GM21737 (cell line): ENCODE results near the gene UBE2QL1.

Source experiments
- ATAC-seq: cut with Tn5 transposase; IDR thresholded peaks from one replicate; pipeline ENCODE4 v1.9.1; 2021; ENCODE audit warnings: mild to moderate bottlenecking, moderate library complexity; ENCODE audit not compliant: unreplicated experiment

UBE2QL1 gene

DNA sequence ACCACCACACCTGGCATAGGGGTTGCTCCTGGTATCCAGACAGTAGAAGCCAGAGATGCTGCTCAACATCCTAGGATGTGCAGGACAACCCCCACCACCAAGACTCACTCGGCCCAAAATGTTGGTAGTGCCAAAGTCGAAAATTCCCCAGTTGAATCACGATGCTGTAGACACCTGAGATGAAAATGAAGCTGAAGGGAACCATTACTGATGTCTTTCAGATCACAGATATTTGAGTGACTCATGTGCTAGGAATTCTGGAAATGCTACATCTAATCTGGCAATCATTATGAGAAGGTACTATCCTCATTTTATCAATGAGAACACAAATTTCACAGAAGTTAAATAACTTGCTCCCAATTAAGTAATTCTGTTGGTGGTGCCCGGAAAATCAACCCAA, 21.0 kb upstream of the UBE2QL1 start:
- no peak for ATAC-seq

DNA sequence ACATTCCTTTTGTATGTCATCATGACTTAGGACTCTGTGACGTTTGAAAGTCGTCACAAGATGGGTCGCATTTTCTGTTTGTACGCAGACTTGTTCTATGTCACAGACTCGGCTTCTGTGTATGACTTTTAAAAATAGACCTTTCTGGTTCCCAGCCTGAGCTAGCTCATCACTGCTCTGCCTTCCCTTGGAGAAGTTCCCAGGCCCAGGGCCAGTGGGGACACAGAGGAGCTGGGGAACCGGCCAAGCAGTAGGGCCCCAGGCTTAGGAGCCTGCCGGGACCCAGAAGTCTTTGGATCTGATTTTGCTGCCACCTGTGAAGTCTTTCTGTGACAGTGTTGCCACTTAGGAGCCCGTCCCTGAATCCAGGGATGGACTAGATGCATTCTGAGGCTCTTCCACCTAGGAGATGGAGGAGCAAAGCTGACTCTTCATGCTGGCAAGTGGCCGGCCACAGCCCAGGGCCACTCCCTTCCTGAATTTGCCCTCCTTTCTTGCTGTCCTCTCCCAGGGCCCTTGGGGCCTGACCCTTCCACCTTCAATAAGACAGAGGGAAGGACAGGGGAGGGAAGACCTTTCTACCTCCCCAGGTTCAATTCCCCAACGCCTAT, 18.1 kb upstream of the UBE2QL1 start:
- no peak for ATAC-seq

DNA sequence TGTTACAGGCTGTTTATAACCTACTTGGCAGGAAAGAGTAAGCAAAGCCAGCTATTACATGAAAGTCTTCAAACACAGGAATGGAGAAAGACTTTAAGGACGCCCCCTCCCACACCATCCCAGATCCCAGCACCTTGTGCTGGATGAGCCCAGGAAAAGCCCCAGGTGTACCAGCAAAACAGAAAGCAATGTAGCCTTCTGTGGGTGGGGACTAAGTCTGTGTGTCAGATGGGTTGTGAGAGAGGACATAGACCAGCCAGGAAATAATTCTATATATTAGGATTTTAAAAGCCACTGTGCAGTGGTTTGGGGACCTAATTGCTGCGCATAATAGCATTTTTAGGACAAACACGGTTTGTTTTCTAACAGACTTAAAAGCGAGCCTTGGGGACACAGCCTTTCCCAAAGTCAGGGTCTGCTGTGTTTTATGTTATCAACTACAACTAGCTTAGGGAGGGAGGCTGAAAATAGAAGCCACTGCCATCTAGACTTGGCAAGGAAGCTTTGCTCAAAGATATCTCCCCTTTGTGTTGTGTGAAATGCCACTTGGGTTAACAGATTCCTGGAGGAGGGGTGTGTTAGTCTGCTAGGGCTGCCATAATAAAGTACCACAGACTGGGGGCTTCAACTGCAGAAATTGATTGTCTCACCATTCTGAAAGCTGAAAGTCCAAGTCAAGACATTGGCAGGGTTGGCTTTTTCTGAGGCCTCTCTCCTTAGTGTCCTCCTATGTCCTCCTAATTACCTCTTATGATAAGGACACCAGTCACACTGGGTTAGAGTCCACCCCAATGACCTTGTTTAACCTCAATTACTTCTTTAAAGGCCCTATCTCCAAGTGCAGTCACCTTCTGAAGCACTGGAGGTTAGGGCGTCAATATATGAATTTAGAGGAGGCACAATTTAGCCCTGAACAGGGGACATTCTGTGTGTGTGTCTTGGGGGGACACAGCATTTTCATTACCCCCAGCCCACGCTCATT, 17.2 kb upstream of the UBE2QL1 start:
- ATAC-seq = no peak

DNA sequence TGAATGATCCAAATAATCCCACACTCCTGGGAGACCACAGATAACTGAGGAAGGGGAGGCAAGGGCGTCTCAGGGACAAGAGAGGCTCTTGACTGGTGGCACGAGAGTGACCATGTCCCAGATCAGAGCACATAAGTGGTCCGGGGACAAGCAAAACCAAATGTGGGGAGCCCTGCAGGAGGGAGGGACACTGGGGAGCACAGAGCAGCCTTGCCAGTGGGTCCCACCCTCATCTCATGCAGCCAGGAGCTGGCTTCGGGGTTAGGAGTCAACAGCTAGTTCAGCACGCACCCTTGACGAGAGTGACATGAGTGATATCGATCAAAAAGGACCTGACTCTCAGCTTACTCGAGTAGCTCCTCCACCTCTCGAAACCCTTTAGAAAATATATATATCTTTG, 16.5 kb upstream of the UBE2QL1 start:
- ATAC-seq = no peak

DNA sequence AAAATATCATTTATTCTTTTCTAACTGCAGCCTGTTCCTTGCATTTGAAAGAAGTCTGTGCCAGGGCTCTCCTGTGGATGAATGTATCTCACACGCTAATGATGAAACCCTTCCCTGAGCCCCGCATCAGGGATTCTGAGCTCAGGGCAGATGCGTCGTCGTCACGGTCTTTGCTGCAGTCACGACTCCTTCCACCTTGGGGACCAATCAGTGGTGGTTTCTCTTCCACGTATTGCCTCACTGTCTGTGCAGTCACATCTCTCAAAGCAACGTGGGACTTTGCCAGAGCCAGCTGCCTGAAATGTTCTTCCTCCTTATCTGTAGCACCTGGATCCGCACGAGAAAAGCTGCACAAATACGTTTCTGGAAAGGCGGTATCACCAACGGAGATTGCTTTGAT, 13.9 kb upstream of the UBE2QL1 start:
- no peak for ATAC-seq

DNA sequence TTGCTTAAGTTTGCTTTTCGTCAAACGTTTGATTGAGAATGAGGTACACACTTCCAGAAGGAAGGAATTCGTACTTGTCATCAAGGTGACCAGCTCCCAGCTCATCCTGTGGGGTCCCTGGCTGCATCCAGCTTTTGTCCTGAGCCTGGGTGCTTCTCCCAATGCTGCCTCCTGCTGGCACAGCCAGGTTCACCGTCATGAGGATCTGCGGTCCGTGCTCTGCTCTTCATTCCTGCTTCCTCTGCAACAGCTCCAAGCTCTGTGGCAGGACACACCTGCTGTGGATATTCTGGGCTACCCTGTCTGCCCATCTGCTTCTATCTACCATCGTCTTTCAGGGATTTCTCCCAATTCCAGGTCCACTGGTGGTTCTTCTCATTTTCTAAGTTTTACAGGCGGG, 13.3 kb upstream of the UBE2QL1 start:
- no peak for ATAC-seq

DNA sequence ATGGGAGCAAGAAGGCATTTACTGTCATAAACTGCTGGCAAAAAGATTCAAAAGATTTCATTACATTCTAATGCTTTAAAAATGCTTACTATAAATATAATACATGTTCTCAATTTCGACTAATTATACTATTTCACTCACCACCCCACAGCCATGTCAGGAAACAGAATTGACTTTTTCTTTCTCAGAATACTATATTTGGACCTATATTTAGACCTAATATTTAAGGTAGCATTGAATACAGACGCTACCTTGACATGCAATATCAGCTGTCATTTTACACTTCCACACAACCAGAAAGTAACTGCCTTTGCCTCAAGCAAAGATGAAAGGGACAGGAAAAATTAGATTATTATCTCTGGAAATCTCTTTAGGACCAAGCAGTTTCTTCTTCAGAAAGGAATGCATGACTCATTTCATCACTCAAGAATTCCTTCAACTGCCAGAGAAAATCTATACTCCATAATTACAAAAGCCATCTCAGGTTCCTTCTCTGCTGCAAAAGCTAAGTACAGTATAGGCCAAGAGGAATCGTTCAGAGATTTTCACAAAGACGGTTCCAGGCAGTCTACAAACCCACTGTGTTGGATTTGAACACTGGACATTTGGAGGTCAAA, 11.8 kb upstream of the UBE2QL1 start:
- no peak for ATAC-seq

DNA sequence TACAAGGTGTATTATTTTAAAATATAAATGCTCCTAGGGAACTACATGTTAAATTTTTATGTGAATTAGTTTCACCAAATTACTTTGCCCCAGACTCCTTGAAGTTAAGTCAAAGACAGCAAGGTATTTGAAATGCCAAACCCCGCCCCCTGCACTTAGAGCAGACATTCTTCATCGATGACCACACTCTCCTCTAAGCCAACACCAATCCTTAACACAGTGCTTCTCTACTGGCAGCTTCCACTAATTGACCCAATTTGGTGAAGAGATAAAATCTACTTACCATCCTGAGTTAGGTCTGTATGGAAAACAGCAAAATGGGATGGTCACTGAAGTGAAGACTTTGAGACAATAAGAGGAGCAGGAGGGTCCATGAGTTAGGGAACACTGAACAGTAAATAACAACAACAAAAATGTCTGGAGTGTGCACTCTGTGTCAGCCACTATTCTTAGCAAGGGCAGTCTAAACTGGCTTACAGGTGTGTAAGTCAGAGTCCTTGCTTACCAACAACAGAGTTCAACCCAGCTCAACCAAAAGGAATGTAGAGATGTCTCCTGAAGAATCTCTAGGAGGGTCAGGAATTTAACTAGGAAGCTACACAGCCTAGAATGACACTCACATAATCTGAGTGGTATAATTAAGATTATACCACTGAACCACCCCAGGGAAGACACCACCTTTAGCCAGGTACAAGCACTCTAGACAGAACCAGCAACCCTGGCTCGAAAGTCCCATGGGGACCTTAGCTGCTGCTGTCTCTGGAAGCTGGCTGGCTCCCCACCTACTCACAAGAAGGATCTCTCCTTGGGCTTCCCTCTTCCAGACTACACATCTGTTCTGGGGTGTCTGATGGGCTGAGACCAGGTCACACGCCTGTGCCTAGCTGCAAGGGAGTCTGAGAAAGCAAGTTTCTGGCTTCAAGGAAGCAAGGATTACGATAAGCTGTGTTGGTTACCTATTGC, 8.8 kb upstream of the UBE2QL1 start:
- ATAC-seq = no peak

DNA sequence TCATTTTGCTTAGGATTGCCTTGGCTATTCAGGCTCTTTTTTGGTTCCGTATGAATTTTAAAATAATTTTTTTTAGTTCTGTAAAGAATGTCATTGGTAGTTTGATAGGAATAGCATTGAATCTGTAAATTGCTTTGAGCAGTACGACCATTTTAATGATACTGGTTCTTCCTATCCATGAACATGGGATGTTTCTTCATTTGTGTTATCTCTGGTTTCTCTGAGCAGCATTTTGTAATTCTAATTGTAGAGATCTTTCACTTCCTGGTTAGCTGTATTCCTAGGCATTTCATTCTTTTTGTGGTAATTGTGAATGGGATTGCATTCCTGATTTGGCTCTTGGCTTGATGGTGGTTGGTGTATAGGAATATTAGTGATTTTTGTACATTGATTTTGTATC, 6.3 kb upstream of the UBE2QL1 start:
- ATAC-seq = no peak

DNA sequence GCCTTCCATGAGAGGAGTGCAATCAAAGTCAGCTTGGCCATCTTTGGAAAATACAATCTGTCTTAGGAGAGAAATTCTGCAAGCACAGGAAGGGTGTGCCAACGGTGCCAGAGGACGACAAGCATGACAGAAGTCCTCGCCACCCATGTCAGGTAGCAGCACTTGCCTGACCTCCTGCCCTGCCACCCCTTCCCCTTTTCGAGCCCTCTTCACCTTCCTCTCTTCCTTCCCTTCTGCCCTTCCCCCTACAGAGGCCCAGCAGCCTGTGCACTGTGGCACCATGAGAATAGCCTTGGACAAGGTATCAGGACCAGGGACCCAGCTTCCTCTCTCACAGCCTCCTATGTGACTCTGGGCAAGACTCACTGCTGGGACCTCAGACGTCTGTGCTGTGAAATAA, 5.3 kb upstream of the UBE2QL1 start:
- ATAC-seq = no peak

DNA sequence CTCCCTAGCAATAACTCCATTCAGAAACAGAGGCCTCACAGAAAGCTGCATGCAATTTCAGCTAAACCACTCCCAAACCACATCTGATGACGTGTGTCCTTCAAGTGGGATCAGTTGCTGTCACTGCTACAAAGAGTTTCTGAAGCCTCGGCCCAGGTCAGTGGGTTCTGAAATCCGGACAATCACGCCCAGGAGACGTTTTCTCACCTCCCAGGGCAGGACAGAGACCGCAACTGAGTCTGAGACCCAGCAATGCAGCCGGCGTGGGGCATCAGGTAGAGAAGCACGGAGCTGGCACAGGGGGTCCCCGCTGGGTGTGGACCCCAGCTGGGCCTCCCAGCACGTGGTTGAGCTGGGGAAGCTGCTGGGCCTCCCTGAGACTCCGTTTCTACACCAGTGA, 2.6 kb upstream of the UBE2QL1 start:
- no peak for ATAC-seq

DNA sequence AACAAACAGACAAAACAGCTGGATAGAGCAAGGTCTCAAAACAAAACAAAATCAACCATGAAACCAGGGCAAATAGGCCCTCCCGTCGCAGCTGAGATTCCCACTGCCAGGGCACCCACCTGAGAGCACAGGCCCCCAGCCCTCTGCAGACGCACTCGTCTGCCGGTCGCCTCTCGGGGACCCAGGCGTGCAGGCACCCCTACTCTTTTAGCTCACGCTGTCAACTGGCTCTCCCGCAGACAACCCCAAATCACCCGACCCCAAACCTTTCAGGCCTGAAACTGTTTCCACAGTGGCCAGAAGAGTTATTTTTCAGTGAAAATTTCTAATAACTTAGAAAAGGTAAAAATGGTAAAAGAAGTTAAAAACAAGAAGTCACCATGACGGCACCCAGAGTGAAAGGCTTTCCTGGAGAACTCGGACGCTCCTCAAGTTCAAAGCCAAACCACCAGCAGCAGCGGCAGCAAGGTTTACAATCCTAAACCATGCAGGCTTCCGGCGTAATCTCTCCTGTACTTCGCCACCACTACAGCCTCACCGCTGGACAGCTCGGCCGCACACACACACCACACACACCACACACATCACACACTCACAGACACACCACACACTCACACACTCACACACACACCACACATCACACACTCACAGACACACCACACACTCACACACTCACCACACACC, 1.9 kb upstream of the UBE2QL1 start:
- ATAC-seq = no peak

DNA sequence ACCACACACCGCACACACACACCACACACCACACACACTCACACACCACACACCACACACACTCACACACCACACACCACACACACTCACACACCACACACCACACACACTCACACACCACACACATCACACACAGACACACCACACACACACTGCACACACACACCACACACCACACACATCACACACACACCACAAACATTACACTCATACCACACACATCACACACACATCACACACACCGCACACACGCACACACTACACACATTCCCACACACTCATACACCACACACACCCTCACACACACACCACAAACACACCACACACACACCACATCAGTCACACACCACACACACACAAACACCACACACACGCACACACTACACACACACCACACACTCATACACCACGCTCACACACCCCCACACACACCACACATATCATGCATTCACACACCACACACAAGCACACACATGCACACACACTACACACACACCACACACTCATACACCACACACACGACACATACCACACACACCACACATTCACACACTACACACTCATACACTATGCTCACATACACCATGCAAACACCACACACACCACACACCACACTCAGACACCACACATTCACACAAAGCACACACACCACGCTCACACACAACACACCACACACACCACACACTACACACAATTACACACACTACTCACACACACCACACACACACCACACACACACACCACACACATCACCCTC, 1.1 kb upstream of the UBE2QL1 start:
- no peak for ATAC-seq

DNA sequence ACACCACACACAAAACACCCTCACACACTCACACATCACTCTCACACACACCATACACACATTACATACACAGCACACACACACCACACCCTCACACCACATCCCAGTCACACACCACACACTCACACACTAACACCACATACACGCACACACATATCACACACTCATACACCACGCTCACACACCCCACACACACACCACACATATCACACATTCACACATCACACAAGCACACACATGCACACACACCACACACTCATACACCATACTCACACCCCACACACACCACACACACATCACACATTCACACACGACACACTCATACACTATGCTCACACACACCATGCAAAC, 543 bp upstream of the UBE2QL1 start:
- no peak for ATAC-seq

DNA sequence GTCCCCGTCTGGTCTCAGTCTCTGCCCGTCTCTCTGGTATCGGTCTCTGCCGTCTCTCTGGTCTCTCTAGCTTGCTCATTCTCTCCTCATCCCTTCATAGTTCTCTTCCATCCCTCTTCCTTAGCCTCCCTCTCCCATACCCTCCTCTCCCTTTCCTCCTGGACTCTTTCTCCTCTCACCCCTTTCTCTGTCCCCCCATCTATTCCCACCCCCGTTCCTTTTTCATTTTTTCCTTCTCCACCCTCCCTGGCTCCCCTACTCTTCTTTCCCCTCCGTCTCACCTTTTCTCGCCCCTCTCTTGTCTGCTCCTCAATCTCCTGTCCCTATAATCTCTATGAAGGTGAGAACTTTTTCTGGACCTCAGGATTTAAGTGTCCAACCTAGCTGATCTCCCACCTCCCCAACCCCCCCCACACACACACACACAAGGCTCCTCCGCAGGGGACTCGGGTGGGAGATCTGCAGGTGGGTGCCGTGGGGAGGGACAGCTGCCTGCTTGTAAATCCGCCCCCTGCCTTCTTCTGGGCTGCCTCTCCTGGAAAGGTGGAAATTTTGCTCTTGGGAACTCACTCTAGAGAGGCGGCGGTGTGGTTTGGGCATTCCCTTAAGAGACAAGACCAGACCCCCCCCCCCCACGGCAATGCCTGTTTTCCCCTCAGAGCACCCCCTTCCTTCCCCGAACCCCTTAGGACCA, 953 bp downstream of the UBE2QL1 start:
- ATAC-seq = no peak

DNA sequence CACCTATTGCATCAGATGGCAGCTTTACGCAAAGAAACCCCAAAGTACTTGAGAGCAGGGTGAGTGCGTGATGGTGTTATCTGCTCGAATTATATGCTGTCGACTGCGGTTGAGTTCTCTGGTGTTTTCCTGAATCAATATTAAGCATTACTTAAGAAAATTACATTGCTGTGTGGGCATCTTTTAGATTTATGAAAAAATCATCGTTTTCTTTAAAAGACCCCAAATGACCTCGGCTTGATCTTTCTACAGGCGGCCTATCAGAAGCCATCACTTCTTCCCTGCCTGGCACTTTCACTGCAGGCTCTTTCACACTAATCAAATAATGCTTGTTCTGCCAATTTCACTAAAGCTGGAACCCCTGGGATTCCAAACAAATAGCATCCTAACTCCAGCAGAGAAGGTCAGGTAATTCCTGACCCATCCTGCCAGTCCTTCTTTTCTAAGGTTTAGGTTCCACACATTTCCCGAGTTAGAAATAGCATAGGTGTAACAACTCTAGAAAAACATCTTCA, 1.7 kb downstream of the UBE2QL1 start:
- ATAC-seq = no peak

DNA sequence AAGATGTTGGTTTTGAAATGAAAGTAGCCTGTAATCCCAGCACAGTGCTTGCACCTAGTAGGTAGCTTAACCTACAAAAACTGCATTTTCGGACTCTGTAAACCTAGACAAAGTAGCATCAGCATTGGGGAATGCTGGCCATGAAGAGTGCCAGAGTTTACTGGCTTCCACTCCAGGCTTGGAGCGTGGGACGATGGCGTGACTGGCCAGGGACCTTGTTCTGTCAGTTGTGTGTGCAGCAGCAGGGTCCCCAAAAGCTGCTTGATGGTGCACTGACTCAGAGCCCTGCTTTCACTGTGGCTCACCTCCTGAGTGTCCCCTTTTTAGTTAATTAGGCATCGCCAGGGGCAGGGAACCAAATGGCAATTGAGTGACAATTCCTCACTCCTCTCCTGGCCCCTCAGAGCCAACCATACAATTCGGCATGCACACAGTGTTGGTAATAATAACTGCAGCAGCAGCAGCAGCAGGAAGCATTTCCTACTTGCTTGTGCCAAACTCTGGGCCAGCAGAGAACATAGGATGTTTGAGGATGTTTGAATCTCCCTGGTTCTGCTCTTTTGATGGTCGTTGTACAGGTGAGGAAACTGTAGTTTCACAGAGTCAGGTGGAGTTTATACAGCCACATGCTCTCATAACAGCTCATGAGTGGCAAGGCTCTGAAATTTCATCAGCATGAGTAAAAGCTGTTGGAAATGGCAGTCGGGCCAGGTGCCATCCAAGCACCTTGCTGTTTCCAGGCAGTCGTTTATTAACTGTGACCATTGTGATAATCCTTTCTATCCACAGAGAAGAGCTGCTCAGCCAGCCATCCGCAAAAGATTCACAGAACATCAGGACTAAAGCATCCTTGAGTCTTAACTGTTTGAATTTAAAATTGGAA, 4.2 kb downstream of the UBE2QL1 start:
- no peak for ATAC-seq
